NCI-H345 (cell line): ENCODE measurements around the gene PCDH17.

Source experiments
- DNase-seq: peaks from one replicate; lab custom pipeline; 2025; lab: John Stamatoyannopoulos, UW

The PCDH17 gene

GRCh38 chr13:57734306-57734705 lies 102.8 kb downstream of the PCDH17 start:
- no peak for DNase-seq

GRCh38 chr13:57739089-57739488 lies 107.5 kb downstream of the PCDH17 start:
- DNase-seq: no peak

- no peak for DNase-seq
These were observed 108.1 kb downstream of the PCDH17 start for GRCh38 chr13:57739543-57740190.

DNA sequence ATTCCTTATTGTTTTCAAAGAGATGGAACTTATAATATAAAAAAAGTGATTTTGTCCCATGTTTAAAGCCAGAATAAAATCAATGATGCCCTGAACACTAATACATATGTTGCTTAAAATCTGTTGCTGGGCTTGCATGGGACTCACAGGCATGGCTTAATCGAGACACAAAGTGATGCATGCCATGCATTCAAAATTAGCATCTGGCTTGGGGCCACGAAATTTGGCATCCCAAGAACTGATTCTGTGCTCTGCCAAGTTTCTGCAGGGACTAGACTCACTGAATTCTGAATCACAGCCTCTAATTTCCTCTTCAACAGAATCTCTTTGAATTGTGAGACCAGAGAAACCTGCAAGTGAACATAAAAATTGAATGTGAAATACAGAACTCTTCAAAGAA lies 109.2 kb downstream of the PCDH17 start:
- no peak for DNase-seq

DNA sequence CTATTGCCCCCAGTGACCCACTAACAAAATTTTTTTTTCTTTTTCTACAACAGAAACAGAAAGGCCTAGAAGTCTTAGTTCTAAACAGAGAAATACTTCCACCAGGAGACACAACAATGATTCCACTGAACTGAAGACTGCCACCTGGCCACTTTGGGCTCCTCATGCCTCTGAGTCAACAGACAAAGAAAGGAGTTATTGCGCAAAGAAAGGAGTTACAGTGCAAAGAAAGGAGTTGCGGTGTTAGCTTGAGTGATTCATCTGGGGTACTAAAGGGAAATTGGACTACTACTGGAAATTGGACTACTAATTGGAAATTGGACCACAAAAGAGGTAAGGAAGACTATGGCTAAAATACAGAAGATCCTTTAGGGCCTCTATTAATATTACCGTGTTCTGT lies 116.6 kb downstream of the PCDH17 start:
- DNase-seq: no peak

- no peak for DNase-seq
These were observed 129.4 kb downstream of the PCDH17 start for GRCh38 chr13:57760951-57761350.

- DNase-seq: no peak
These were observed 132.1 kb downstream of the PCDH17 start for GRCh38 chr13:57763689-57764088.
